Ishikawa (cell line): ENCODE data around the gene DLD.

Source experiments
- CEBPB ChIP-seq: IDR thresholded peaks from 2 replicates; pipeline ENCODE4 v1.6.1; 2012
- CREB1 ChIP-seq: IDR thresholded peaks from 2 replicates; pipeline ENCODE4 v1.6.1; 2012; ENCODE audit warnings: low read depth
- EP300 ChIP-seq: IDR thresholded peaks from 2 replicates; pipeline ENCODE4 v1.6.1; 2012; ENCODE audit warnings: borderline replicate concordance
- FOXM1 ChIP-seq: IDR thresholded peaks from 2 replicates; pipeline ENCODE4 v1.6.1; 2012; ENCODE audit warnings: low read depth, borderline replicate concordance
- MAX ChIP-seq: IDR thresholded peaks from 2 replicates; pipeline ENCODE4 v1.6.1; 2012
- NFIC ChIP-seq: IDR thresholded peaks from 2 replicates; pipeline ENCODE4 v1.6.1; 2012
- RAD21 ChIP-seq: IDR thresholded peaks from 2 replicates; pipeline ENCODE4 v1.6.1; 2012; ENCODE audit warnings: low read depth
- REST ChIP-seq: IDR thresholded peaks from 2 replicates; pipeline ENCODE4 v1.6.1; 2012; ENCODE audit warnings: low read depth, mild to moderate bottlenecking
- TAF1 ChIP-seq: IDR thresholded peaks from 2 replicates; pipeline ENCODE4 v1.6.1; 2012; ENCODE audit warnings: low read depth, mild to moderate bottlenecking
- TCF12 ChIP-seq: IDR thresholded peaks from 2 replicates; pipeline ENCODE4 v1.6.1; 2012; ENCODE audit warnings: low read depth
- USF1 ChIP-seq: IDR thresholded peaks from 2 replicates; pipeline ENCODE4 v1.6.1; 2012
- YY1 ChIP-seq: IDR thresholded peaks from 2 replicates; pipeline ENCODE4 v1.6.1; 2012; ENCODE audit warnings: low read depth
- ZBTB7A ChIP-seq: IDR thresholded peaks from 2 replicates; pipeline ENCODE4 v1.6.1; 2012; ENCODE audit warnings: low read depth

- TF ChIP-seq TAF1 = no peak
- TF ChIP-seq CREB1 = no peak
- no peak for TF ChIP-seq FOXM1
- no peak for TF ChIP-seq EP300
- no peak for TF ChIP-seq REST
- no peak for TF ChIP-seq TCF12
- no peak for TF ChIP-seq YY1
- no peak for TF ChIP-seq RAD21
- TF ChIP-seq ZBTB7A = no peak
- no peak for TF ChIP-seq CEBPB
- no peak for TF ChIP-seq NFIC
- no peak for TF ChIP-seq USF1
- TF ChIP-seq MAX = no peak
Observed at GRCh38 chr7:107867858-107868466, 23.0 kb upstream of the DLD start.
